Activated T-helper 1 cell treated with anti-CD3 and anti-CD28 coated beads, Interleukin-2, amount 50 U/mL, for 16 hours (primary cell): ENCODE measurements around the gene FOXP1.

Experiments used
- DNase-seq, 2 donors: peaks; one replicate each; pipeline ENCODE4 v3.0.0-alpha.2; 2020; ENCODE audit warnings: low read depth in 1 of 2, low spot score in 1 of 2

Gene FOXP1

GRCh38 chr3:71112576-71112975 lies 471.0 kb downstream of the FOXP1 start:
- DNase-seq = no peak

GRCh38 chr3:71111784-71112440 lies 471.6 kb downstream of the FOXP1 start:
- no peak for DNase-seq

GRCh38 chr3:71110385-71111222 lies 472.9 kb downstream of the FOXP1 start:
- DNase-seq = no peak

- DNase-seq = no peak
Measured at GRCh38 chr3:71109977-71110285, 473.6 kb downstream of the FOXP1 start.

DNA sequence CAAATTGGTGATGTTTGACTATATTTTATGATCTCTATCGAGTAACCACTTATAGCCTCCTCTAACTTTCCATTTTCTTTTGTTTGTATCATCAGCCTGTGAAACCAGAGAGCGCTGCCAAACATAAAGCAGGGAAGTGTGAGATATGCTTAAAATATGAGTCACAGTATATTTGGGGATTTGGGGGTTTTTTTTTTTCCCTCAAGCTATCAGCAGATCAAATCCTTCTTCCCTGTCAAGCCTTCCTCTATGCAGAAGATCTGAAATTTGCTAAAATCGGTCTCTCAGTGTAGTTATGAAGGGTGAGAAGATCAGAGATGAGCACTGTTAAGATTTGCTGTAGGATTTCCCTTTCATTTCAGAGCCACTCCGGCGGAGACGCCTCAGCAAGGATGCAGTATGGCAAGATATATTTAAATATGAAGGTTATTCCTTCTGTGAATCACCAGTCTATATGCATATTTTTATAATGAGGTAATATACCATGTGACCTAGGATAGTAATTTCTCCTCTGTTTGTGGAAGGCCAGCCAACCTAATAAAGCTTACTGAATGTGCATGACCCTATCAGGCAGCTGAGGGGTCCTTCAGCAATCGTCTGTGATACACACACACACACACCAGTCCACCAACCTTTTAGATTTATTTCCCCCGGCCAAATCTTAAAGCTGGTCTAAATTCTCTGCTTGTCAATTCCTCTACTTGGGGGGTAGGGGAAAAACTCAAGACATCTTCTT lies 474.1 kb downstream of the FOXP1 start:
- no peak for DNase-seq

DNA sequence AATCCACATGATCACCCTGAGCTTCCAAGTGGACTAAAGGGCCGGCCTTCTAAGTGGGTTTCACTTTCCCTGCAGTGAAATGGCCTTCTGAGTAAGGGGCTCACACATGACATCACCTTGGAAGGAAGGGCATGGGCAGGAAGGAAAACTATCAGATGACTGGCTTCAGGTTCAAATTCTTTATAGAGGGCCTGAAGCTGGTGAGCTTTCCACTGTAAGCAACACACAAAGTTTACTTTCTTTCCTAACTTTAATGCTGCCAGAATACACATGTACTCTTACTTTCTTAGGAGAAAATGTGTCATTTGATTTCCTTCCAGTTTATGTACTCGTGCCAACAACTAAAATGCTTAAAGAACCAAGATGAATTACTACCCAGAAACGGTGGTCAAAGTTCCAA lies 475.6 kb downstream of the FOXP1 start:
- DNase-seq = no peak

DNA sequence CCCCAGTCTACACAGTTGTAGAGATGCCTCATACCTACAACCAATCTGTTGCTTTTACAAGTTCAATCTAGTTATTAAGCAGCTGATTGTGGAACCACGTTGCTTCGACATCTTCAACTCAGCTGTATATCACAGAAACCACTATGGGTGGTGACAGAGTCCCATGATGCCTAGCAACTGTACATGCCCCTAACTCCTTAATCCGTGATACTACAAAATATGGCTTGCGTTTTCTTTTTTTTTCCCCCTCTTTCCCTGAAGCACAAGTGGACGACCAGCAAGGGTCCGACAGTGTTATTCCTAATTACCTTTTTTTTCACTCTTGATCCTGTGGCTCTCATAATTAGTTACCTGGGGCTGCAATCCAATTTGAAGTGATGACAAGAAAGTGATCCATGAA lies 478.6 kb downstream of the FOXP1 start:
- DNase-seq = no peak

GRCh38 chr3:71104556-71104955 lies 479.0 kb downstream of the FOXP1 start:
- DNase-seq = no peak

DNA sequence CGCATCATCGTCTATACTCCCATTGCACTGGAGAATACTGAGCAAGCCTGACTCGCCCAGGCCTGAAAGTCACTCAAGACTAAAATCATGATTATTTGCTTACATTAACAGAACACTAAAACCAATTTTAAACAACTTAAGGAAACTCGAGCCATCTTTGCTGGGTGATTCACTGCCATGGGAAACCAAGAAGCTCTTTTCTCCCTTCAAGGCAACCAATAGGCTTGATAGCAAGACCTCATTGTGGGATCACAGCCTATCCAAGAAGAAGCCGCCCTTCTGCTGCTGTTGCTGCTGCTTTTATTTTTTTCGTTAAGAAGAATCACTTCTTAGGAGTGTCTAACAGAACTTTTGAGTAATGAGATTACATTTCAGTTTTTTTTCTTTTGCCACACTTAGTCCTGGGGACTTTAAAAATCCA lies 479.4 kb downstream of the FOXP1 start:
- DNase-seq = no peak

DNA sequence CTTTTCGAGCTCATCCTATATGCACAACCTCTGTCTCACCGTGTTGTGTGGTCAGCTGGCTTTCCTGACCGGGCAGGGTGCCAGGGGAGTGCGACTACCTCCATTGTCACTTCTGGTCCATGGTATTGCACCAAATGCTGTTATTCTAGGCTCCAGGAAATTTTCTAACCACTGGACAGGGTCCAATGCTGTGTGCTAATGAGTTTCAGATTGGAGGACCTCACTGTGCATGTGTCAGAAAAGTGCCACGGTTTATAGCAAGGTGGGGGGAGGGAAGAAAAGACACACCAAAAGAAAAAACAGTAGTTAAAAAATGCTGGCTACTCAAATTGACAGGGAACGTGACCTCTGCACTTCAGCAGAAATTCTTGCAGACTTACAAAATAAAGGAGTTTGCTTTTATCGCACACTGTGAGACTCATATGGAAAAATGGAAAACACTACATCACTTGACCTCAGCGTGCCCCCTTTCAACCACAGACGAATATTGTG lies 480.1 kb downstream of the FOXP1 start:
- no peak for DNase-seq

DNA sequence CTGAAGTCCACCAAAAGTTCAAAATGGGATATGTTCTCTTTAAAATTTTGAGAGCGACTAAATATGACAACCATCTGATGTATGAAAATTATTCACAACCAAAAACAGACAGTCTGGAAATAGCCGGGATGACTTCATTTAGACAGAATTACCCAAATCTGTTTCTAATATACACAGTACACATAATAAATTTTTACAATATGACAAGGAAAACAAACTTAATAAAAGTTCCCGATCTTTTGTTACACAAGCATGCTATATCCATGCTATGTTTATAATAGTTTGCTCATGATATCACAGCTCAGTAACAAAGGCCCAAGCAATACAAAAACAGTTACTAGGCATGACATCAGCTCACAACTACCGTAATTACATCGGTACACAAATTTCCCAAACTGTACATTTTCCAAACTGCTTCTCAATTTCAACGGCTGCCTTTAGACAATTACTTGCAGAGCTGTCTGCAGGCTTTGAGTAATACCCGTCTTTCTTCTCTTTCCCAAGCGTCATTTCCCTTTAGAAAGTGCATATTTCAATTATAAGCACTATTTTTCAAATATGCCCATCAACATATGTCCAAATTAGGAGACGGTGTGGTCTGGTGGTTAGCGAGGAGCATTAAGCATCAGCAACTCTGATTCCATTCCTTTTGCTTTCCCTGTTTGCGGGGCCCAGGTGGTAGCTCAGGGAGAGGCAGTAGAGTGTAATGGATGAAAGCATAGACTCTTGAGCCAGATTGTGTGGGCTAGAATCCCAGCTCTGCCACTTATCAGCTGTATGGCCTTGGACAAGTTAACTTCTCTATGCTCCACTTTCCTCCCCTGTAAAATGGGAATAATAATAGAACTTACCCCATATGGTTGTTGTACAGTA lies 481.2 kb downstream of the FOXP1 start:
- no peak for DNase-seq

GRCh38 chr3:71101626-71102025 lies 481.9 kb downstream of the FOXP1 start:
- no peak for DNase-seq

- DNase-seq = no peak
Measured at GRCh38 chr3:71101014-71101413, 482.5 kb downstream of the FOXP1 start.

DNA sequence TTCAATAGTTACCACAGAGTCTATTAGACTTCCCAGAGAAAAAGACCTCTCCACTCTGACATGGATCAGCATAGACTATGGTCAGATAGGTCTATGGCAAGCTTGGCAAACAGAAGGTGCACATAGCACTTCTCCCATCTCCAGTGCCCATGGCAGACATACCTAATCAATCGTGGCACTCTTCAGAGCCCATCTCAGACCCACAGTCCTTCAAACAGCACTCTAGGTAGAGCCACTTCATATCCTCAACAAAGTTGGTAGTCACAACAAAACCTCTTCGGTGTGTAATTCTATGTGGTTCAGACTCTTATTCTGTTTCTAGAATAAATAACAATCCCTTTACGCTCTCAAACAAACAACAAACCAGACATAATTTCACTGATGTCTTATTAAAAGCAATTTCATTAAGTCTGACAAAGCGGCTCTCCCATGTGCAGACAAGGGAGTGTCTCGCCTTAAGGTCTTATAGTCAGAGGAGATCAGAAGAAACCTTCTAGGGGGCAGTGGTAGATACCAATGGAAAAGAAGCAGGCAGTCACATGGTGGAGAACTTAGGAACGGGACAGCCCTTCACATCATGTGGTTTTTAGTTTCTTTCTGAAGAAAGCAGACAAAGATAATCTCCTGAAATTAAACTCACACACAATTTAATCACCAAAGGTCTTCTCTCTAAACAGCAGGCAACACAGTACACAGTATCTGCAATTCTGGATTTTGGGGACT lies 483.4 kb downstream of the FOXP1 start:
- no peak for DNase-seq

DNA sequence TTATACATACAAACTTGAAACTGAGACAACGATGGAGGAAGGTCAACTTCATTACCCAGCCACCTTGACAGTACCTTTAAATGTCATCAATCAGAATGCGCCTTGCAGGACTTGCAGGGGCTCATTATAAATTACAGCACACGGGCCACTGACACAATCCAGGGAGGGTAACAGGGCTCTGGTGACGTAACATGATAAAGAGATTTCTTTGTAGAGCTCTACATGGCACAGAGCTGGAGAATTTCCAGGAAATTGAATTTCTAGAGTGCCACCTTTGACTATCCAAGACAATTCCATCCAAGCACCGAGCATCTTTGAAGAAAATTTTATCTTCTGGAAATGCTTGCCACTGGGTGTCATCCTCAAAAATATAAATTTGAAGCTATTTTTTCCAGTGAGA lies 486.0 kb downstream of the FOXP1 start:
- no peak for DNase-seq

DNA sequence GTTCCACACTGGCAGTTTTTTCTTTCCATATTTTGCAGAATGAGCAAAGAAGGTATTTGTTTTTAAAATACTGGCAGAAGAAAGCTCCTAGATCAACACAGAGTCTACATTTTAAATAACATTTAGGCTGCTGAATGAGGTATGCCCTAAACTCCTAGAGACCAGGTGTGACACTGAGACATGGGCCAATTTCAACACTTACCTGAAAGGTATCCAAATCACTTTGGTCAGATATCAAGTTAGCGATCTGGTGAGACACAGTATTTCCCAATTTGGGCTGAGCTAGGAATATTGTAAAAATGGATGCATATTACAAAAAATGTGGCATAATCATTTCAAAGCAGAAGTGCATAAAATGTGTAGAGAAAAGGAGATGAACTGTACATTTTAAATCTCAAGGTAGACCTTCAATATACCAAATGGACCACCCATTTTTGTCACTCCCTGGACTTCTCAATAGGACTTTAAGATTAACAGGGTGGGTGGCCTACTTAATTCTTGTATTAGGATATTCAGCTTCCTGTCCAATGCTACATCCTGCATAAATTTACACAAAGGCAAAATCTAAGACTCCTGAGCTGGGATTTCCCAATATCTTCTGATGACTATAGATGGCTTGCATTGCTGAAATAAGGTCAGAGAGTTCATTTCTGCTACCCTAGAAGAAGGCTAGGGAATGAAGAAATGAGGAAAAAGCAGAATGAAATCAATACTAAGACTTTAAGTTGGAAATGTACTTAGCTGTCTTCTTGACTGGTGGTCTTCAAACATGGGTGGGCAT lies 487.8 kb downstream of the FOXP1 start:
- no peak for DNase-seq

GRCh38 chr3:71094658-71095209 lies 488.8 kb downstream of the FOXP1 start:
- no peak for DNase-seq

DNA sequence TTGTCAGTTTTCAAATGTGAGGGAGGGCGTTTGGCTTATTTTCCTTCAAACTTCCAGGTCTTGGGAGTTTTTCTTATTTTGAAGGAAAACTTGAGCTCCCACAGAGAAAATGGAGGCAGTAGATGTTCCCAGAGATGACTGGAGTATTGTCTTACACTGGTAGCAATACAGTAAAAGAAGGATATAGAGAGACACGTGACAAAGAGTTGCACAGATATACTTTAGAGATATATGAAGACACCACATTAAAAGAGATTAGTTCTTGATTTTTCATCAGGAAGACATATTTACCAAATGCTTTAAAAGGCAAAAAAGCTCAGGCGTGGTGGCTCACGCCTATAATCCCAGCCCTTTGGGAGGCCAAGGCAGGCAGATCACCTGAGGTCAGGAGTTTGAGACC lies 490.9 kb downstream of the FOXP1 start:
- no peak for DNase-seq

DNA sequence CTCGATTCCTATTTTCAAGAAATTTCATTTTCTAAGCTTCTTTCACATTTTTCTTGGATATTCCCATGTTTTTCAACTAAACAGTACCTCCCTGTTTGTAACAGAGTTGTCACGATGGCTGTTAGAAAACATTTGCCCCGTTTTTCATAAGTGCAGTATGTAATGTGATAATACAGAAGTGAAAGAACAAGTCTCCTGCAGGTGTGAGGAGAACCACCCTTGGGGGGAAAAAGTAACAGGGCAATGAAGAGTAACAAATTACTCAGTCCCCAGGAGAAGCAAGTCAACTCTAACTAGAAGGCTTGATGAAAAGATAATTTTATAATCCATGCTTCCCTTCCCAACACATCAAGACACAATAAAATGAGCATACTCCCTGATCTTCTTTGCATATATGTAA lies 493.3 kb downstream of the FOXP1 start:
- no peak for DNase-seq
